Brain microvascular endothelial cell (primary cell): ENCODE measurements around the gene IRF1.
A peak's percentile ranks its signal among the peaks of the same experiment; 100 is the strongest.

Experiments
- DNase-seq: peaks from one replicate; pipeline ENCODE4 v3.0.0-alpha.2; 2020
- H3K27ac ChIP-seq: fragments of 250-450 bp; sonication (Bioruptor Pico); 2 replicates; pipeline ENCODE4 v1.5.1; 2020; ENCODE audit warnings: mild to moderate bottlenecking, moderate library complexity
- H3K27me3 ChIP-seq: fragments of 250-450 bp; sonication (Bioruptor Pico); replicated peaks from 2 replicates; pipeline ENCODE4 v1.5.1; 2020; ENCODE audit warnings: mild to moderate bottlenecking
- H3K36me3 ChIP-seq: fragments of 250-450 bp; sonication (Bioruptor Pico); replicated peaks from 2 replicates; pipeline ENCODE4 v1.5.1; 2020; ENCODE audit warnings: mild to moderate bottlenecking
- H3K4me3 ChIP-seq: 2 replicates; pipeline ENCODE4 v1.5.1; 2011; ENCODE audit warnings: low read depth, mild to moderate bottlenecking, control low read depth, low read length, moderate library complexity
- CTCF ChIP-seq: IDR thresholded peaks from 2 replicates; pipeline ENCODE4 v1.5.1; 2011; ENCODE audit warnings: low read depth, mild to moderate bottlenecking, moderate library complexity, low read length, control low read depth, inconsistent platforms; ENCODE audit errors: missing control alignments
- in situ Hi-C: cut with HindIII; loops from 2 replicates; pipeline ENCODE4 v1.10.0; 2017; ENCODE audit warnings: low sequenced_read_pairs, low pct_ligation_motif_present

IRF1 gene

GRCh38 chr5:132489871-132490483 is 596 bp downstream of the IRF1 start:
- in situ Hi-C loops = no loop called here
- peak overlapping the region; percentile 82 for H3K27ac ChIP-seq
- peak overlapping the region; percentile 85 for H3K4me3 ChIP-seq
- no peak for TF ChIP-seq CTCF
- peaks cover 43% of the 10 kb centered on the region for H3K36me3 ChIP-seq
- no peaks in the 10 kb centered on the region for H3K27me3 ChIP-seq
- no peak for DNase-seq

GRCh38 chr5:132489051-132489770 is 1.4 kb downstream of the IRF1 start:
- H3K36me3 ChIP-seq = peaks cover 50% of the 10 kb centered on the region
- no peak overlapping the region for H3K27ac ChIP-seq
- peak overlapping the region; percentile 85 for H3K4me3 ChIP-seq
- in situ Hi-C loops = no loop called here
- no peak for TF ChIP-seq CTCF
- H3K27me3 ChIP-seq = no peaks in the 10 kb centered on the region
- no peak for DNase-seq

- no peak for DNase-seq
- TF ChIP-seq CTCF = no peak
- Histone ChIP-seq H3K4me3 (peak overlapping the region; percentile 85), H3K27me3 (no peaks in the 10 kb centered on the region), H3K27ac (no peak overlapping the region), H3K36me3 (peaks cover 57% of the 10 kb centered on the region)
- in situ Hi-C loops = no loop called here
Observed at GRCh38 chr5:132488590-132488989, 2.0 kb downstream of the IRF1 start.

- Histone ChIP-seq H3K36me3 (peaks cover 63% of the 10 kb centered on the region), H3K27ac (no peak overlapping the region), H3K4me3 (no peak overlapping the region), H3K27me3 (no peaks in the 10 kb centered on the region)
- no peak for TF ChIP-seq CTCF
- DNase-seq = no peak
- in situ Hi-C loops = no loop called here
Observed at GRCh38 chr5:132487841-132488555, 2.6 kb downstream of the IRF1 start.

- H3K4me3 ChIP-seq = no peak overlapping the region
- TF ChIP-seq CTCF = no peak
- in situ Hi-C loops = no loop called here
- H3K36me3 ChIP-seq = peaks cover 67% of the 10 kb centered on the region
- DNase-seq = no peak
- H3K27me3 ChIP-seq = no peaks in the 10 kb centered on the region
- no peak overlapping the region for H3K27ac ChIP-seq
Observed at GRCh38 chr5:132487095-132487428, 3.5 kb downstream of the IRF1 start.
